Thyroid gland (tissue), 4 donors: ENCODE measurements around the gene LHCGR.

Experiments used
- POLR2A ChIP-seq, 2 donors: fragments of 450-650 bp; IDR thresholded peaks; one replicate each; pipeline ENCODE4 v1.6.1; 2017; ENCODE audit warnings: antibody characterized with exemption in 2 of 2, mild to moderate bottlenecking in 2 of 2, moderate library complexity in 1 of 2
- TF ChIP-seq, protein P1 (sequence below), 6 experiments: fragments of 200-600 bp in 3 of 6; fragments of 450-650 bp in 3 of 6; sonication (generic) in 3 of 6; IDR thresholded peaks; one replicate each; pipeline ENCODE4 v1.5.1; 2016 to 2019; ENCODE audit warnings: antibody characterized with exemption in 6 of 6, mild to moderate bottlenecking in 2 of 6, inconsistent platforms in 1 of 6, moderate library complexity in 1 of 6

DNA sequence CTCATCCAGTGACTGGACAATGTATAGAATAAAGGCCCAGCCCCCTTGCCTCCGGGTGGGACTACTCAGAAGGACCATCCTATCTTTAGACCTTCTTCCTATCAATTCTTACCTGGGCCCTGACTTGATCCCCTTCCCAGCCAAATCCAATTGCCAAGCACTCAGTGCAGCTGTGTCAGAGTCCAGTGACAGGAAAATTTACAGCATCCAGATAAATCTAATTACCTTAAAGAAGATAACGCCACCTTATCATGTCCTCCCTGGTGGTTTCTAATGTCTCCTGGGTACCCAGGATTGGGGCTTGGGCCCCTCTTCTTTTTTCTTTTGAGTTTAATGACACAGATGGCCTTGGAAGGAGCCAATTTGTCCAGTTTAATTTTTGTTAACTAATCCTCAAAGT is 19.3 kb downstream of the LHCGR start:
- TF ChIP-seq POLR2A (IDR thresholded peaks at IDR 0.05) = no peak
- TF ChIP-seq, protein P1, sequence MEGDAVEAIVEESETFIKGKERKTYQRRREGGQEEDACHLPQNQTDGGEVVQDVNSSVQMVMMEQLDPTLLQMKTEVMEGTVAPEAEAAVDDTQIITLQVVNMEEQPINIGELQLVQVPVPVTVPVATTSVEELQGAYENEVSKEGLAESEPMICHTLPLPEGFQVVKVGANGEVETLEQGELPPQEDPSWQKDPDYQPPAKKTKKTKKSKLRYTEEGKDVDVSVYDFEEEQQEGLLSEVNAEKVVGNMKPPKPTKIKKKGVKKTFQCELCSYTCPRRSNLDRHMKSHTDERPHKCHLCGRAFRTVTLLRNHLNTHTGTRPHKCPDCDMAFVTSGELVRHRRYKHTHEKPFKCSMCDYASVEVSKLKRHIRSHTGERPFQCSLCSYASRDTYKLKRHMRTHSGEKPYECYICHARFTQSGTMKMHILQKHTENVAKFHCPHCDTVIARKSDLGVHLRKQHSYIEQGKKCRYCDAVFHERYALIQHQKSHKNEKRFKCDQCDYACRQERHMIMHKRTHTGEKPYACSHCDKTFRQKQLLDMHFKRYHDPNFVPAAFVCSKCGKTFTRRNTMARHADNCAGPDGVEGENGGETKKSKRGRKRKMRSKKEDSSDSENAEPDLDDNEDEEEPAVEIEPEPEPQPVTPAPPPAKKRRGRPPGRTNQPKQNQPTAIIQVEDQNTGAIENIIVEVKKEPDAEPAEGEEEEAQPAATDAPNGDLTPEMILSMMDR (IDR thresholded peaks at IDR 0.05) = no peak
